Measurements from ENCODE around the gene GAD2.

Gene GAD2

DNA sequence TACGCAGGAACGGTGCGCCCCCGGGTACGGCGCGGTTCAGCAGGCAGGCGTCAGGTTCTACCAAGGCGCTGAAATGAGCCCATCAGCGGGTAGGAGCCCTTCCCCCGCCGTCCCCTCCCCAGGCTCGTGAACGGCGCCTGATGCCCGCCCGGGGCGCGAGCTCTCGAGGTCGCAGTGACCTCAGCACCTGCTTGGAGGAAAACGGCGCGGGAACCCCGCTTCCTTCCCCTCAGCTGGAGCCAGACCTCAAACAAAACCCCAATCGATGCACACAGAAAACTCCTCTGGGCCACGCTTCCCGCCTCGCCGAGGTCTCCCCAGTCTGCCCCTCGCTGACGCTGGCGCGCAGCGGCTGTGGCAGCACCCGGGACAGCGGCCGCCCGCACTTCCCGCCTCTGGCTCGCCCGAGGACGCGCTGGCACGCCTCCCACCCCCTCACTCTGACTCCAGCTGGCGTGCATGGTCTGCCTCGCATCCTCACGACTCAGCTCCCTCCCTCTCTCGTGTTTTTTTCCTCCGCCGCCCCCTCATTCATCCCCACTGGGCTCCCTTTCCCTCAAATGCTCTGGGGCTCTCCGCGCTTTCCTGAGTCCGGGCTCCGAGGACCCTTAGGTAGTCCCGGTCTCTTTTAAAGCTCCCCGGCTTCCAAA lies 514 bp upstream of the GAD2 start (continued):
- TF ChIP-seq ZNF404 (tag by site-specific recombination; IDR thresholded peaks at IDR 0.05), result no peak
- TF ChIP-seq, protein P1, sequence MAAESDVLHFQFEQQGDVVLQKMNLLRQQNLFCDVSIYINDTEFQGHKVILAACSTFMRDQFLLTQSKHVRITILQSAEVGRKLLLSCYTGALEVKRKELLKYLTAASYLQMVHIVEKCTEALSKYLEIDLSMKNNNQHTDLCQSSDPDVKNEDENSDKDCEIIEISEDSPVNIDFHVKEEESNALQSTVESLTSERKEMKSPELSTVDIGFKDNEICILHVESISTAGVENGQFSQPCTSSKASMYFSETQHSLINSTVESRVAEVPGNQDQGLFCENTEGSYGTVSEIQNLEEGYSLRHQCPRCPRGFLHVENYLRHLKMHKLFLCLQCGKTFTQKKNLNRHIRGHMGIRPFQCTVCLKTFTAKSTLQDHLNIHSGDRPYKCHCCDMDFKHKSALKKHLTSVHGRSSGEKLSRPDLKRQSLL (tag by site-specific recombination; IDR thresholded peaks at IDR 0.05), result no peak
- peak; percentile 88 for TF ChIP-seq ZFHX2 (tag by site-specific recombination; conservative IDR thresholded peaks at IDR 0.05)
- TF ChIP-seq ZNF621 (tag by site-specific recombination; IDR thresholded peaks at IDR 0.05), result no peak
- TF ChIP-seq SETDB1 (IDR thresholded peaks at IDR 0.05; ENCODE audit: insufficient read length, low read length), result no peak
- no peak for TF ChIP-seq ZNF211 (tag by site-specific recombination; IDR thresholded peaks at IDR 0.05; ENCODE audit: low read depth)
- no peak for TF ChIP-seq ZNF791 (tag by site-specific recombination; IDR thresholded peaks at IDR 0.05)
- TF ChIP-seq ZNF501 (tag by site-specific recombination; IDR thresholded peaks at IDR 0.05), result peak; percentile 41; the same call in 1 of the 2 replicates
- TF ChIP-seq IKZF3 (tag by site-specific recombination; IDR thresholded peaks at IDR 0.05), result no peak
- TF ChIP-seq, protein P2, sequence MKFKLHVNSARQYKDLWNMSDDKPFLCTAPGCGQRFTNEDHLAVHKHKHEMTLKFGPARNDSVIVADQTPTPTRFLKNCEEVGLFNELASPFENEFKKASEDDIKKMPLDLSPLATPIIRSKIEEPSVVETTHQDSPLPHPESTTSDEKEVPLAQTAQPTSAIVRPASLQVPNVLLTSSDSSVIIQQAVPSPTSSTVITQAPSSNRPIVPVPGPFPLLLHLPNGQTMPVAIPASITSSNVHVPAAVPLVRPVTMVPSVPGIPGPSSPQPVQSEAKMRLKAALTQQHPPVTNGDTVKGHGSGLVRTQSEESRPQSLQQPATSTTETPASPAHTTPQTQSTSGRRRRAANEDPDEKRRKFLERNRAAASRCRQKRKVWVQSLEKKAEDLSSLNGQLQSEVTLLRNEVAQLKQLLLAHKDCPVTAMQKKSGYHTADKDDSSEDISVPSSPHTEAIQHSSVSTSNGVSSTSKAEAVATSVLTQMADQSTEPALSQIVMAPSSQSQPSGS (tag by site-specific recombination; IDR thresholded peaks at IDR 0.05; ENCODE audit: low read depth), result no peak
- no peak for TF ChIP-seq ZNF155 (tag by site-specific recombination; IDR thresholded peaks at IDR 0.05)
- TF ChIP-seq ZNF629 (tag by site-specific recombination; IDR thresholded peaks at IDR 0.05), result no peak
- TF ChIP-seq ZNF610 (tag by site-specific recombination; IDR thresholded peaks at IDR 0.05; ENCODE audit: borderline replicate concordance), result no peak
- TF ChIP-seq ZNF596 (tag by site-specific recombination; IDR thresholded peaks at IDR 0.05), result no peak
- TF ChIP-seq ZNF239 (tag by site-specific recombination; IDR thresholded peaks at IDR 0.05), result no peak
- TF ChIP-seq, protein P3, sequence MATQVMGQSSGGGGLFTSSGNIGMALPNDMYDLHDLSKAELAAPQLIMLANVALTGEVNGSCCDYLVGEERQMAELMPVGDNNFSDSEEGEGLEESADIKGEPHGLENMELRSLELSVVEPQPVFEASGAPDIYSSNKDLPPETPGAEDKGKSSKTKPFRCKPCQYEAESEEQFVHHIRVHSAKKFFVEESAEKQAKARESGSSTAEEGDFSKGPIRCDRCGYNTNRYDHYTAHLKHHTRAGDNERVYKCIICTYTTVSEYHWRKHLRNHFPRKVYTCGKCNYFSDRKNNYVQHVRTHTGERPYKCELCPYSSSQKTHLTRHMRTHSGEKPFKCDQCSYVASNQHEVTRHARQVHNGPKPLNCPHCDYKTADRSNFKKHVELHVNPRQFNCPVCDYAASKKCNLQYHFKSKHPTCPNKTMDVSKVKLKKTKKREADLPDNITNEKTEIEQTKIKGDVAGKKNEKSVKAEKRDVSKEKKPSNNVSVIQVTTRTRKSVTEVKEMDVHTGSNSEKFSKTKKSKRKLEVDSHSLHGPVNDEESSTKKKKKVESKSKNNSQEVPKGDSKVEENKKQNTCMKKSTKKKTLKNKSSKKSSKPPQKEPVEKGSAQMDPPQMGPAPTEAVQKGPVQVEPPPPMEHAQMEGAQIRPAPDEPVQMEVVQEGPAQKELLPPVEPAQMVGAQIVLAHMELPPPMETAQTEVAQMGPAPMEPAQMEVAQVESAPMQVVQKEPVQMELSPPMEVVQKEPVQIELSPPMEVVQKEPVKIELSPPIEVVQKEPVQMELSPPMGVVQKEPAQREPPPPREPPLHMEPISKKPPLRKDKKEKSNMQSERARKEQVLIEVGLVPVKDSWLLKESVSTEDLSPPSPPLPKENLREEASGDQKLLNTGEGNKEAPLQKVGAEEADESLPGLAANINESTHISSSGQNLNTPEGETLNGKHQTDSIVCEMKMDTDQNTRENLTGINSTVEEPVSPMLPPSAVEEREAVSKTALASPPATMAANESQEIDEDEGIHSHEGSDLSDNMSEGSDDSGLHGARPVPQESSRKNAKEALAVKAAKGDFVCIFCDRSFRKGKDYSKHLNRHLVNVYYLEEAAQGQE (tag by site-specific recombination; IDR thresholded peaks at IDR 0.05), result peak; percentile 99
- TF ChIP-seq ZIC2 (tag by site-specific recombination; IDR thresholded peaks at IDR 0.05), result no peak
- no peak for TF ChIP-seq KLF1 (tag by site-specific recombination; IDR thresholded peaks at IDR 0.05)
- 0 out of 2 replicates have a peak, but pooled peaks have one; percentile 42 for TF ChIP-seq ZEB2 (tag by site-specific recombination; IDR thresholded peaks at IDR 0.05)
- TF ChIP-seq ZFP41 (tag by site-specific recombination; IDR thresholded peaks at IDR 0.05; ENCODE audit: borderline replicate concordance), result no peak
- TF ChIP-seq, protein P4, sequence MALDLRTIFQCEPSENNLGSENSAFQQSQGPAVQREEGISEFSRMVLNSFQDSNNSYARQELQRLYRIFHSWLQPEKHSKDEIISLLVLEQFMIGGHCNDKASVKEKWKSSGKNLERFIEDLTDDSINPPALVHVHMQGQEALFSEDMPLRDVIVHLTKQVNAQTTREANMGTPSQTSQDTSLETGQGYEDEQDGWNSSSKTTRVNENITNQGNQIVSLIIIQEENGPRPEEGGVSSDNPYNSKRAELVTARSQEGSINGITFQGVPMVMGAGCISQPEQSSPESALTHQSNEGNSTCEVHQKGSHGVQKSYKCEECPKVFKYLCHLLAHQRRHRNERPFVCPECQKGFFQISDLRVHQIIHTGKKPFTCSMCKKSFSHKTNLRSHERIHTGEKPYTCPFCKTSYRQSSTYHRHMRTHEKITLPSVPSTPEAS (tag by site-specific recombination; IDR thresholded peaks at IDR 0.05), result no peak
- peak; percentile 68; the same call in 1 of the 2 replicates for TF ChIP-seq ZNF341 (tag by site-specific recombination; IDR thresholded peaks at IDR 0.05; ENCODE audit: low read depth)
- TF ChIP-seq ZNF133 (tag by site-specific recombination; IDR thresholded peaks at IDR 0.05), result no peak
- no peak for TF ChIP-seq ZSCAN16 (tag by site-specific recombination; IDR thresholded peaks at IDR 0.05)

All from HEK293 (cell line).